Activated naive CD4-positive, alpha-beta T cell treated with Interleukin-2 at 50 U/mL for 16 hours (primary cell): Measurements from ENCODE around the gene GHRH.

Source experiments
- DNase-seq: peaks from one replicate; pipeline ENCODE4 v3.0.0-alpha.2; 2020

GHRH gene

DNA sequence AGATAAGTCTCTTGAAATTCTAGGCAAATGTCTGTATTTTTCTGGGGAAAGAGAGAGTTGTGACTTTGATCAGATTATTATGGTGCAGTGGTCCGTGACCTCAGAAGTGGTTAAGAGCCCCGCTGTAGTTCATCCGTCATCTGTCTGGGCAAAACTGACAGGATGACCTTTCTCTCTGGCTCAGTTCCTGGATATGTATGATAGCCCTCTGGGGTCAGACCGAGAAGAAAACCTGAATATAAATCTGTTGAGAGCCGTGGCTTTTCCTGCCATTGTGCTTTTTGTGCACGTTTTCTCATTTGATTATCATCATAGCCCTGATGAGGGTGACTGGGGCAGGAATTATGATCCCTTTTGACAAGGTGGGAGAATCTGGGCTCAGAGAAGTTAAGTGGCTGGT lies 26.5 kb downstream of the GHRH start:
- no peak for DNase-seq

DNA sequence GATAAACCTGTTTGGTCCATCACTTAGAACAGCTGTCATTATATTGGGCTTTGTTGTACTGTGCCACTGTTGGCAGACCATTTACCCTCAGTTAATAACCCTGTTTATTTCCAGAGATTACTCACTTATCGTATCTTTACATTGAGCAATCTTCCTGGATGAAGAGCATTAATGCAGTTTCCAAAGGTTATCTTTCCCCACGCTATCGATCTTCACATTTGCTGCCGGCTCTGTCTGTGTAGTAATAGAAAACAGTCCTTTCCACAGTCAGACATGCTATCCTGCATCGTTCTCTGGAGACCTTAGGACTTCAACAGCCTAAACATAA lies 27.4 kb downstream of the GHRH start:
- DNase-seq, result no peak

- no peak for DNase-seq
Measured at GRCh38 chr20:37233548-37234253, 27.9 kb downstream of the GHRH start.

GRCh38 chr20:37231947-37232630 lies 29.5 kb downstream of the GHRH start:
- no peak for DNase-seq

DNA sequence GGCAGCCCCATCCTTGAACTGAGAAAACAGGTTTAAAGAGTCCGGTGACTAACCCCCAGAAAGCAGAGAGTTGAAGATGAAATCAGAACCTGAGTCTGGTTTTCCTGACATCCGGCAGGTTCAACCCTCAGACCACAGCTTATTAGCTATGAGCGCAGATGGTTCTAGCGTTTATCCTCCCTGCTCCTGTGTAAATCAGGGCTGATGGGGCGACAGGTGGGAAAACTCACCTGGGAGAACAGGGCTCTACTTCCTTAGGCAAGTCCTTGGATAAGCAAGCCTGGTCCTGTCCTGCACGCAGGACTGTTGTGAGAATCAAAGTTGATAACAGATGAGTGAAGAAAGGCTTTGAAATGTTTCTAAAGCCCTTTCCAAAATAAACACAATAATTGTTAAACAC lies 31.4 kb downstream of the GHRH start:
- no peak for DNase-seq

DNA sequence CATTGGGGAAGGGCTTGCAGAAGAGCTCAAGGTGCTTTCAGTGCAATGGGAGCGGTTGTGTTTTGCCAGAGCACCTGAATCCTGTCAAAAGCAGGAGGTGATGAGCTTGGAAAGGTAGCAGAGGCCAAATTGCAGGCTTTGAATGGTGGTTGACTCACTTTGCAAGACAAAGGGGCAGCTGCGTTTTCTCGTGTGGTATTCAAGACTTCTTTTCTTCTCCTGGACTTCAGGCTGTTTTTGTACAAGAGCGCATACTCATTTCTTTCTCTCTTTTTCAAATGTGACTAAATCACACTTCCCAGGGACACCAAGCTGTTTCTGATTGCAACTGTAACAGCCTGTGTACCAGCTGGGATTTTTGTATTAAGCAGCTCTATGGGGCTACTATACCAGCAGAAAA lies 32.3 kb downstream of the GHRH start:
- DNase-seq, result no peak

DNA sequence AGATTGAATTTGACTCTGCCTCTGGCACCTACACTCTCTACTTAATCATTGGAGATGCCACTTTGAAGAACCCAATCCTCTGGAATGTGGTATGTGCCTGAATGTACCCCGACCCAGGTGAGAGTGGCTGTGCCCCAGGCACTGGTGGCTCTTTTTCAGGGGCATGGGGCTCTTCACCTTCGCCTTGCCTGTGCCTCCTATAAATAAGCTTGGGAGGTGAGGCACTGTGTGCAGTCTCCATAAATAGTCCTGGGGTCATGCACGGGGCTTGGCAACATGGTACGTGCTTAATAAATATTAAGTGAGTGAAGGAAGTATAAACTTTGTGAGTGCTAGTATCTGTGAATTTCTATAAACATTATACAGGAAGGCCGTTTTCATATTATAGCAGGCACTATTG lies 33.0 kb downstream of the GHRH start:
- DNase-seq, result no peak

DNA sequence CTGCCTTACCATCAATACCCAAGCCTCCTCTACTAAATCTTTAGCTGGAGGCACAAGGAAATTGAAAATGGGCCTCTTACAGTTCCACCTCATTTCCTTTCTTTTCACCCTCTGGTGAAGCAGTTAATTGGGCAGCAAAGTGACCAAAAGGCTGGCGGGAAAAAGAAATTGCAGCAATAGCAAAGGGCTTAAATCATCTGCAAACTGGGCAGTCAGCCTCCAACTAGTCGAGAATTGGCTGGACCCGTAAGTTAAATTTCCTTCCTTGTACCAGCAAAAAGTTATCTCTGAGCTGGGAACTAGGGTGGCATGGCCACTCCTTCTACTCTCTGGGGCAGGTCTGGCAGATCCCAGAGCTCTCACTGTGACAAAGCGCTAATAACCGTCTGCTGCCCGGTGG lies 33.5 kb downstream of the GHRH start:
- no peak for DNase-seq

GRCh38 chr20:37226889-37227288 lies 34.7 kb downstream of the GHRH start:
- DNase-seq, result no peak

- no peak for DNase-seq
Measured at GRCh38 chr20:37225146-37225545, 36.5 kb downstream of the GHRH start.

DNA sequence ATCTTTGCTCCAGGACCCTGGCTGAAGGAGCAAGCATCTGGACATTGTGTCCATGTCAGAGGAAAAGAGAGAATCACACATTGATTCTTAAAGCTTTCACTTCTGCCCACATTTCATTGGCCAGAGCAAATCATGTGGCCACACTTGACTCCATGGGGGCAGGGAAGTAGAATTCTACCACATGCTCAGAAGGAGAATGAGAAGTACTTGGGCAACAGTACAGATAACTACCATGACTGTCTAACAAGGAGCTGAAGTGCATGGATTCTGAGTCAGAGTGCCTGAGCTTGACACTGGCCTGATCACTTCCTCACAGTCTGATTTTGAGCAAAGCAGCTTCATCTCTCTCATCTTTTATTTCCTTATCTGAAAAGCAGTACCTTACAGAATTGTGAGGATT lies 38.6 kb downstream of the GHRH start:
- no peak for DNase-seq

DNA sequence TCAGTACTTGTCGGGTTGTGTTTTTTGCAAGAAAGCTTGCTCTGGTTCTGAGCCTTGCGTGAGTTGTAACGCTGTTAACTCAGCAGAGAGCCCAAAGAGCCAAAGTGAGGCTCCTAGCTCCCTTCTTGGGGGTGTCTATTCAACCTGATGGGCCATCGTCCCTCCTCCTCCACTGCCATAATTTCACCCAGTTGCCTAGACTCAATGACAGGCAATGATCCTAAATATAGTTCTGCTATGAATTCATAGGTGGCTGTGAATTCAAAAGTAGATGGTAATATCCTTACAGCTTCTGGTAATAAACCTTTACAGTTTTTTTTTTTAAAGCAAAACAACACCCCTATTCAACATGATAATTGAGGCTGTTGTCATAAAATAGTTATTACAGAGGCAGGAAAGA lies 39.5 kb downstream of the GHRH start:
- no peak for DNase-seq

DNA sequence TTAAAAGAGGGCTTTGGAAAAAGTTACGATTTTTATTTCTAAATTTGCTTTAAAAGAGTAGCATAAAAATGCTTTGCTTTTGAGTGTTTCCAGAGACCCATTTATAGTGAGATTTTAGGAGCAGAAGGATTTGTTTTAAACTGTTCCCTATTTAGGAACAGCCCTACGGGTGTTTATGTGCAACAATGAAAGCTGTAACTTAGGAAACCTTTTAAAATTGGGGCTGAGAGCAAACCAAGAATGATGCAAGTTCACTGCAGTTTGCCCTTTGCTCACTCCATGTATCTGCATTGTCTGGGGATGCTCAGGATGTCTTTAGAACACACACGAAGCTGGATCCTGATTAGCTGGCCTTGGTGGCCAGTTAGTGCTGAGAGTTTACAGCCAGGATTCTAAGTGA lies 40.9 kb downstream of the GHRH start:
- no peak for DNase-seq

GRCh38 chr20:37219751-37220668 lies 41.6 kb downstream of the GHRH start:
- no peak for DNase-seq

DNA sequence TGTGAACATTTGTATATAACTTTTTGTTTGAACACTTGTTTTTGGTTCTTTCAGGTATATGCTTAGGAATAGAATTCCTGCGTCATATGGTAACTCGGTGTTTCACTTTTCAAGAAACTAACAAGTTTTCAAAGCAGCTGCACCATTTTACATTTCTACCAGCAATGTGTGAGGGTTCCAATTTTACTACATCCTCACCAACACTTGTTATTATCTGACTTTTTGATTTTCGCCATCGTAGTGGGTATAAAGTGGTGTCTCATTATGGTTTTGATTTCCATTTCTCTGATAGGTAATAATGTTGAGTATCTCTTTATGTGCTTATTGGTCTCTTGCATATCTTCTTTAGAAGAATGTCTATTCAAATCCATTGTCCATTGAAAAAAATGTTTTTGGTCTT lies 42.6 kb downstream of the GHRH start:
- no peak for DNase-seq

- DNase-seq, result no peak
Measured at GRCh38 chr20:37218441-37218840, 43.2 kb downstream of the GHRH start.

DNA sequence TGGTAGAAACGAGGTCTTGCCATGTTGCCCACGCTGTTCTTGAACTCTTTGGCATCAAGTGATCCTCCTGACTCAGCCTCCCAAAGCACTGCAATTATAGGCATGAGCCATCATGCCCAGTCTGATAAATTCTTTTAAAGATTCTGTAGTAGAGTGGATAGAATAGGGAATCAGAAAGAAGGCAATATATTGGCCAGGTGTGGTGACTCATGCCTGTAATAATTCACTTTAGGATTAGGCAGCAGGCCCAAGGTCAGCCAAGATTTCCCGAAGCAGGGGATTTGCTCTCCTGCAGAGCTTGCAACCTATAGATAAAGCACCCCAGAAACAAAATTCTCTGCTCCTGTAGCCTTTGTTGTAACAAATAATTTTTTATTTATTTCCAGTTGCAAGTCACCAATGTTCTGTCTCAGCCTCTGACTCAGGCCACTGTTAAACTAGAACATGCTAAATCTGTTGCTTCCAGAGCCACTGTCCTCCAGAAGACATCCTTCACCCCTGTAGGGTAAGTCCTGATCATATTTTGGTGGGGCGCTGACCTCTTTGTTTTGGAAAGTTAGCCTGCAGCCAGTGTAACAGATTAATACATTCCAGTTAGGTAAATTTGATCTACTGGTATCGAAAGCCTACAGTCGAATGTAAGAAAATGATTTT lies 51.8 kb downstream of the GHRH start:
- DNase-seq, result no peak

GRCh38 chr20:37209193-37209592 lies 52.4 kb downstream of the GHRH start:
- no peak for DNase-seq

DNA sequence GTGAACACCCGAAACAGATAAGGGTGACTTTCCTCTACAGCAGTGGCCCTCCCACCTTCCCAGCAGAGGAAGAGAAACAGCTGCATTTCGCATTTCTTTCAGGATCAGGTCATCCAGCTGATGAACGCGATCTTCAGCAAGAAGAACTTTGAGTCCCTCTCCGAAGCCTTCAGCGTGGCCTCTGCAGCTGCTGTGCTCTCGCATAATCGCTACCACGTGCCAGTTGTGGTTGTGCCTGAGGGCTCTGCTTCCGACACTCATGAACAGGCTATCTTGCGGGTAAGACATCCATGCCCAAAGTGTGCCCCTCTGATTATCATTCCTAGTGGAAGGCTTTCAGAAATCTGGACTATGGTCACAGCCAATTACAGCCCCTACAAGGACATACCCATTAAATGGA lies 54.4 kb downstream of the GHRH start:
- DNase-seq, result no peak

DNA sequence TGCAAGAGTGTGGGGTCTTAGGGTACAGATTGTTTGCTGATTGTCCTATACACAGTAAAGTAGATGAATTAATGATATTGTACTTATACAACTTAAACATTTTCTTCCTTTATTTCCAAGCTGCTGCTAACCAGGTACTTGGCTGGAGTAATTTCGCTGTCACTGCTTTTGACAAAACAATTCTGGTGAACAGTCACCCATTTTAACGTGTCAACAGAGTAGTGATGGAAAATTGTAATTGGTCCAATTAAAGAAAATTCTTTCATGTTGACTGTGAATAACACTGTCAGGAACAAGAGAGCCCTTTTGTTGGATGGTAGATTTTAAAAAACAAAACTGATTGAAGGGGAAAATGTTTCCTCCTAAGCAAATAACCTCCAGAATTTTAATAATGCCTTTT lies 55.8 kb downstream of the GHRH start:
- no peak for DNase-seq

- no peak for DNase-seq
Measured at GRCh38 chr20:37205130-37205529, 56.5 kb downstream of the GHRH start.

GRCh38 chr20:37204056-37204455 lies 57.6 kb downstream of the GHRH start:
- no peak for DNase-seq

DNA sequence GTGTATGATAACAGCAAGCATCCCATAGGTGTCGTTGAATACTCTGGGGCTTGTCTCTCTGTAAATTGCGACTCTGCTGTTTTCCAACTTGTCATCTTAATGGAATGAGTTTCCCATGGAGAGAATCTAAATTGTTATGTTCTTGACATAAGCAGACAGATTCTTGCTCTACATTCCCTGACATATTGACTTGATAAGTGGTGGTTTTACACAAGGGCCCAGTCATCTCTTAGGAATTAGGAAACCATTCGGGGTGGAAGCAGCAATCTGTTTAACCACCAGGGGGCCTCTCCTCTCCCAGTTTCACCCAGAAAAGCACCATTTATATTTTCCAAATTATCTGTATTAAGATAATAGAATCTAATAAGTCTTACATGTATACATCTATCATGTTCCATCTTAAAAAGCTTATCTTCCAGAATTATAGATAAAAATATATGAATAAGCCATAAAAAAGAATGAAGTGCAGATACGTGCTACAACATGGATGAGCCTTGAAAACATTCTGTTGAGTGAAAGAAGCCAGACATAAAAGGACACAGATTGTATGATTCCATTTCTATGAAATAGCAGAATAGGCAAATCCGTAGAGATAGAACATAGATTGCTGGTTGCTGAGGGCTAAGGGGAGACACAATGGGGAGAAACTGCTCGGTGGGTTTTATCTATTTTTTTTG lies 59.2 kb downstream of the GHRH start:
- DNase-seq, result peak; percentile 27
